PFSK-1 (cell line): ENCODE measurements around the gene ATXN1.

ENCODE experiments used
- FOXP2 ChIP-seq: optimal IDR thresholded peaks from 2 replicates; pipeline ENCODE3; 2011; ENCODE audit warnings: borderline replicate concordance, control low read depth, inconsistent platforms; ENCODE audit not compliant: insufficient read depth; ENCODE audit errors: extremely low read length, extremely low read depth
- POLR2AphosphoS5 ChIP-seq: IDR thresholded peaks from 2 replicates; pipeline ENCODE4 v1.6.1; 2012; ENCODE audit warnings: low read depth, mild to moderate bottlenecking, control low read depth, low read length, moderate library complexity
- REST ChIP-seq, 2 experiments: IDR thresholded peaks; 2 replicates each; pipeline versions ENCODE4 v1.6.1 to v1.8.0; 2011 to 2012; ENCODE audit warnings: low read depth in 2 of 2, low read length in 2 of 2, control low read depth in 1 of 2, inconsistent platforms in 1 of 2, mild to moderate bottlenecking in 1 of 2, moderate library complexity in 1 of 2; ENCODE audit not compliant: insufficient read depth in 1 of 2
- SIN3A ChIP-seq: IDR thresholded peaks from 2 replicates; pipeline ENCODE4 v1.6.1; 2012; ENCODE audit warnings: mild to moderate bottlenecking, low read length, moderate library complexity, borderline replicate concordance; ENCODE audit not compliant: insufficient read depth
- TAF1 ChIP-seq: IDR thresholded peaks from 2 replicates; pipeline ENCODE4 v1.6.1; 2012; ENCODE audit warnings: low read length, control low read depth, borderline replicate concordance; ENCODE audit not compliant: insufficient read depth

ATXN1 gene

DNA sequence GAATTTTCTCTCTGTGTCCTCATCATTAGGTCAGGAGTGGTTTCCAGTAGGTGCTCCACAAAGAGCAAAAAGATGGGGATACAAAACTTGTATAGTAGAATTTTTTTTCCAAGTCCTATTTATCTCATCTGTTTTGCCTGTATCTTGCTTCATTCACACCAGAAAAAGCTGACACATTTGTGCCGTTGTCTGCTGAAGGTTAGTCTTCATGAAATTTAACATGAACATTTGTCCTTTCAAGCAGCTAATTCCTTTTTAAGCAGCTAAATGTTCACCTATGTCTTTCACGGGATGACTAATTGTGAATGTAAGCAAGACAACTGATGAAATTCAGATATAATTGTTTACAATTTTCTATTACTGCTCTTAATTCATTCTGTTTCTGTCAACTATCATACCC lies 83.8 kb downstream of the ATXN1 start:
- TF ChIP-seq POLR2AphosphoS5 (no peak), REST (IDR thresholded peaks at IDR 0.05; ENCODE audit: insufficient read depth in 1 of 2, low read depth in 2 of 2, low read length in 2 of 2) (no peak), SIN3A (no peak), FOXP2 (no peak), TAF1 (no peak)

- TF ChIP-seq FOXP2: peak; percentile 35
- TF ChIP-seq TAF1: no peak
- no peak; the same call in 1 of the 2 replicates for TF ChIP-seq POLR2AphosphoS5
Measured at GRCh38 chr6:16676978-16677377, 84.3 kb downstream of the ATXN1 start.

- TF ChIP-seq POLR2AphosphoS5: no peak
- no peak for TF ChIP-seq TAF1
- no peak for TF ChIP-seq FOXP2
- TF ChIP-seq REST (IDR thresholded peaks at IDR 0.05; ENCODE audit: insufficient read depth in 1 of 2, low read depth in 2 of 2, low read length in 2 of 2): no peak
- TF ChIP-seq SIN3A: no peak
Measured at GRCh38 chr6:16676376-16676775, 84.9 kb downstream of the ATXN1 start.

- TF ChIP-seq REST (IDR thresholded peaks at IDR 0.05; ENCODE audit: insufficient read depth in 1 of 2, low read depth in 2 of 2, low read length in 2 of 2): no peak
- no peak for TF ChIP-seq SIN3A
- no peak for TF ChIP-seq TAF1
- no peak for TF ChIP-seq FOXP2
- TF ChIP-seq POLR2AphosphoS5: no peak
Measured at GRCh38 chr6:16674801-16675392, 86.4 kb downstream of the ATXN1 start.

DNA sequence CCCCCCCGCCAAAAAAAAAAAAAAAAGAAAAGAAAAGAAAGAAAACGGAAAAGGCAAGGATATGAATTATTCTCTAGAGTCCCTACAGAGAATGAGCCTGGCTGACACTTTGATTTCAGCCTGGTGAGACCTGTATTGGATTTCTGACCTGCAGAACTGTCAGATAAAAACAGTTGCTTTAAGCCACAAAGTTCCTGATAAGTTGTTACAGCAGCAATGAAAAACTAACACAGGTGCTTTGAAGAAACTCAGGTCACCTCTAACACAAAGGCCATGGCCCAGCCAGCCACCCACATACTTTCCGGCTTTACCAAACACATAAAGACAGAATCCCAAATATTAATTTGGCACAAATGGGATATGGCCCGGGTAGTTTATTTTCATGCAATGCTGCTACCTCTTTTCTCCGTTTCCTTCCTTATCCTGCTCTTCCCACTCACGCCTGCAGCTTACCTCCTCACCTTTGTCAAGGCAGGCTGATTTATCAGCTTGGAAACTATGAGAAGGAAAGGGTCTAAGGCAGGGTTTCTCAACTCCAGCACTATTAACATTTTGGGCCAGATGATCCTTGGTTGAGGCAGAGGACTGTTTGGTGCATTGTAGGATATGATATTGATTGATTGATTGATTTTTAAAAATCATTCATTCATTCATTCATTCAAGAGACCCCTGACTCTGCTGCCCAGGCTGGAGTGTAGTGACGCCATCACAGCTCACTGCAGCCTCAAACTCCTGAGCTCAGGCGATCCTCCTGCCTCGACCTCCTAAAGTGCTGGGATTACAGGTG lies 88.1 kb downstream of the ATXN1 start:
- no peak for TF ChIP-seq POLR2AphosphoS5
- TF ChIP-seq SIN3A: no peak
- TF ChIP-seq FOXP2: no peak
- TF ChIP-seq TAF1: no peak
- no peak for TF ChIP-seq REST (IDR thresholded peaks at IDR 0.05; ENCODE audit: insufficient read depth in 1 of 2, low read depth in 2 of 2, low read length in 2 of 2)
